ENCODE measurements around the gene ARAP1.

The ARAP1 gene

DNA sequence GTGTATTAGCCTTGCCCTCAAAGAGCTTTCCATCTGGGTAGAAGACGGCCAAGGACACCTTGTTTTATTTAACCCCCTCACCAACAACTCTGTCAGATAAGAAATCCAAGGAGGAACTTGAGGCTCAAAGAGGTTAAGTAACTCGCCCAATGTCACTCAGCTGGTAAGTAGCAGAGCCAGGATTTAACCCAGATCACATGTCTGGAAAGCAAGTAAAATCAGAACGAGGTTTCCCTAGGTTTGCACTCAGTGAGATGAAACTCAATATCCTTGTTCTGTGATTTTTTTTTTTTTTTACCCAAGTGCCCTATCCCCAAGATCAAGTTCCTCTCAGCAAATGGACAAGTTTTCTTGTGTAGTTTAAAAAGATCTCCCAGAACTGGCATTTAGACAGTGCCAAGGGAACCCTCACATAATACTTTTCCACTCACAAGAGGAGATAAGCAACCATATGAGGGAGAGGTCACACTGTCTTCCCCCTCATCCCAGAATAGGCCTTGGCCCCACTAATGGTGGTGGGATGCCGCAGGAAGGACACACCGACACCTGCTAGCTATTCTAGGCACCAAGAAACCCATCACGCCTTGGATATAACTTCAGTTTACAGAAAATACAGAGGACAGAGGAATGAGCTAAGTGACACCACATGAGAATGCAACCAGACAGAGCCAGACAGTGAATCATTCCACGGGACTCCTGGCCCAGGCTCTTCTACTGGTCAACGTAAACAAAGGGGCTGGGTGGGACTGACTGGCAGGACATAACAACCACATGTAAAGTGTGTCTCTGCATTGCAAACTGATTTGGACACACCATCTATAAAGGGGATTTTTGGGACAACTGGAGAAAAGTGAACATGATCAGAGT, 8.6 kb upstream of the ARAP1 start:
- no peak for DNase-seq

DNA sequence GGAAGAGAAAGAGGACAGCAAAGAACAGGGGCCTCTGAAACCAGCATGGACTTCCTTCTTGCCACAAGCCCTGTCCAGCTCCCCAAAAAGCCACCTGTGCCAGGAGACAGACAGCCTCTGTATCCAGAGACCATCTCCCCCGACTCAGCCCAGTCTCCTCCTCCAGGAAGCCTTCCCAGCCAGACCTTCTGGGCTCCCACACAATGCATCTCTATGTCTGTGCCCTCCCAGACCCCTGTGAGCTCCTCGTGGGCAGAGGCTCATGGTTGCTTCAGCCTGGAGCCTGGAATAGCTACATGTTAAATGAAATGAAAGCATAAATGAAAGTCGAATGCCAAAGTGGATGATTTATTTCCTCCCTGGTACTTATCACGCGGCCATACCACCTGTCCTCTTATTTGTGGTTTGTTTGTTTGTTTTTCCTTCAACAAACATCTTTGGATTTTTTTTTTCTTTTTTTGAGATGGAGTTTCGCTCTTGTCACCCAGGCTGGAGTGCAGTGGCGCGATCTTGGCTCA, 7.3 kb upstream of the ARAP1 start:
- DNase-seq, result no peak

DNA sequence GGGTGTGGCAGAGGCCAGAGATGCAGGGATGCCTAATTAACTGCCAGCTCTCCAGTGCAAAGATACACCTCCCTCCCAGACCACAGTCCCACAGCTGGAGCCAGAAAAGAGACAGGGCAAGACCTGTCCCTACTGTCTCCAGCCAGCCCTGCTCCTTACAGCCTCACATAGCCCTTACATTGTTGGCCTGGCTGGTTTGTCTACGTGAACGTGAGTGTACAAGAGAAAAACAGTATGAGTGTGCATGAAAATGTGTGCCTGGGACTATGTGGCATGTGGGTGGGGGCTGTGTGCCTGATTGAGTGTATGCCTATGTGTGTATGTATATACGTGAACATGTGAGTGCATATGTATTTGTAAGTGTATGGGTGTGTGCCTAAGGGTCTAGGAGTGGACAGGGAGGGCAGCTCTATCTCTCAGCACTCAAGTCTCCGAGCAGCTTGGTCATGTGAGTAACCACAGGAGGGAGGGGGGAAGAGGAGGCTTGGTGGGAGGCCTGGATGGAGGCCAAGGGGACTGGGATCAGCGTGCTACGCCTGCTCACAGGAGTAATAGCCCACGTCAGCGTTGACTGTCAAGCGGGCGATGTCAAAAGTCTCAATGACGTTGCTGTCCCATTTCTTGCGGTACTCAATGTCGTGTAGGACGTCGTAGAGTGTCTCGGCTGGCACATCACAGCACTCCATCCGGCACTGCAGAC, 6.6 kb upstream of the ARAP1 start:
- DNase-seq, result no peak

DNA sequence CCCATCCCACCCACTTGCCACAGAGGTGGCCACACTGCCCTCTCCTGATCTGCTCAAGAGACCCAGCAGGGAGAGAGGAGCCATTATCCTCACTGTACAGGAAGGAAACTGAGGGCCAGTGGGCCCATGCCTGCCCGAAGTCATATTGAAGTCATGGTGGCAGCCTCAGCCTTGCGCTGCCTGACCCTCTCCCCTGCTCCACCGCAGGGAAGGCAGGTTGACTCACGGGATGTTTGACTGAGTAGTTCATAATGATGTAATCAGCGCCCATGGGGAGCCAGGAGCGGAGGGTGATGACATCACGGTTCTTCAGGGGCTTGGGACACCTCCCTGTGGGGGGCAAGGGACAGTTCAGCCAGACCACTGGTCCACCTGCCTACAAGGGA, 6.1 kb upstream of the ARAP1 start:
- DNase-seq, result no peak

DNA sequence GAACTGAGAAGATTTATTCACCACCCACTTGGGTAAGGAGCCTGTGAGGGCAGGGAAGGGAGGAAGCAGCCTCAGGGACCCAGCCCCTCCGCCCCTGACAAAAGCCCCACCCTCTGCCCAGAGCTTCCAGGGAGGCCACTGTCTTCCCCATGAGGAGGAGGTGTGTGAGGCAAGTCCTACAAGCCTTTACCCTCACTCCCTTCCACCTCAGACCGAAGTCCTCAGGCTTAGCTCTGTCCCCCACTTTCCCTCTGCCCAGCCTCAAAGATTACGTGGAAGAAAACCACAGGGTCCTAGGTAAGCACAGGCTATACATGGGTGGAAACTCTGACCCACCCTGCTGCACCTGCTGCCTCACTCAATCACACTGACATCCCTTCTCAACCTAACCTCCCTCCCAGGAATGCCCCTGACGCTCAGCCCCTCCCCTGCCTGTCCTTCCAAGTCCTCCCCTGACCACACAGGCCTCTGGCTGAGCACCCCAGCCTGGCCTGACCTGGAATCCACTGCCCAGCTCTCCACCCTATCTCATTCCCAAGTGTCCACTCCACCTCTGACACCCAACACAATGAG, 3.6 kb upstream of the ARAP1 start:
- DNase-seq, result no peak

DNA sequence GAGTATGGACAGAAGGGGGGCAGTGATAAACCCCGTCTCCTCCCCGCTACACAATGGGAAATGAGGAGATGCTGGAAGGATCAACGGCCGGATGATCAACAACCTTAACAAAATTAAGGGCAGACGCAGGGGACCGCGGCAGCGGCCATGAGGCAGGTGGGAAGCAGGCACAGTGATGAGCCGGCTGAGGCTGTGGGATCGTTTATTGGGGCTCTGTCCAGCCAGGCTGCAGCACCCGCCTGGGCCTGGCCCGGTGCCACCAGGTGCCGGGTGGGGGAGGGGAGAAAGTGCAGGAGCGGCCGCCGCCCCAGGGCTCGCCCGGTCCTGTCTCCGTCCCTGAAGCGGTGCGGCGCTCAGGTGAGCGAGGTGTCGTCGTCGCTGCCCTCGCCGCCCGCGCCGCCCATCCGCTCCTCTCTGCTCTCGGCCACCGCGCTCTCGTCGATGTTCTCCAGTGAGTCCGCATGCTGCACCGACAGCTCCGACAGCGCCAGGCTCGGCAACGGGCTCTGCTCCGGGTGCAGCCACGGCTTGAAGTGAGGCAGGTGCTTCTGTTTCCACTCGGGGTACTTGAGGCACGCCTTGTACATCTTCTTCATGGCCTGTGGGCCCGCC, 2.4 kb upstream of the ARAP1 start:
- no peak for DNase-seq

DNA sequence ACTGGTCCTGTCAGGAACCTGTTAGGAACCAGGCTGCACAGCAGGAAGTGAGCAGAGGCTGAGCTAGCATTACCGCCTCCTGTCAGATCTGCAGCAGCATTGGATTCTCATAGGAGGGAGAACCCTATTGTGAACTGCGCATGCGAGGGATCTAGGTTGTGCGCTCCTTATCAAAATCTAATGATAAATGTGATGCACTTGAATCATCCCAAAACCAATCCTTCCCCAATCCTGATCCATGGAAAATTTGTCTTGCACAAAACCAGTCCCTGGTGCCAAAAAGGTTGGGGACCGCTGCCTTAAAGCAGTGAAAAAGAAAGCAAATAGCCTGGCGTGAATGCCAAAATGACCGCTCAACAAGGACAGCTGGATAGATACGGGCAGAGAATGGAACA, 1.9 kb upstream of the ARAP1 start:
- no peak for DNase-seq

DNA sequence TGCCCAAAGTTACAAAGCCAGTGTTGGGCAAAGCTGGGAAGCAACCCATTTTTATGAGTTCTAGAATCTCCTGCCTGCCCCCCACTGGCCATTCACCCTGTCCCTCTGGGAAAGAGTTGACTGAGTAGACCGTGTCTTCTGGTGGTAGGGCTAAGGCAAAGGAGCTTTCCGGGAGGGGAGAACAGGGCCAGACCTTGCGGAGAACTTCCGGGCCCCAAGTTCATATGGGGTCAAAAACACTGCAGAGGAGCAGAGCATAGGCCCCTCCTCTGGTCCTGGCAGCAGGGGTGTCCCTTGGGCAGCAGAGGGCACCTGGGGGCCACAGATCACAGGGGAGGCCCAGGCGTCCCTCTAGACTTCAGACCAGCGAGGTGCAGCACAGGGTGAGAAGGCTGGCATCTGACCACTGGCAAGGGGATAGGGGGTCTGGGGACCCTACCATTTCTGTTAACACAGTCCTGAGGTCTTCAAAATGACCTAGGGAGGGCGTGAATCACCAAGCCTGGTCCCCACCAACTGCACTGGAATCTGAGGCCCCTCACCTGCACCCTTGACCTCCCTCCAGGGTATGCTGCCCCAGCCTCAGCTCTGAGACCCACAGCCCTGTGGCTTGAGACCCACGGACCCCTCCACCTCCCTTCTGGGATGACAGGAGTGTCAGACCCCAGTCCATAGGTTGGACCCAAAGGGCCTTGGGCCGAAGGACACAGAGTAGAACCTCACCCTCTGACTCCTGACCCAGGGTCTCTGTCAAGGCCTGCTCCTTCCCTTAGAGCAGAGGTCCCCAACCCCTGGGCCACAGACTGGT, 1.3 kb upstream of the ARAP1 start:
- DNase-seq, result no peak

DNA sequence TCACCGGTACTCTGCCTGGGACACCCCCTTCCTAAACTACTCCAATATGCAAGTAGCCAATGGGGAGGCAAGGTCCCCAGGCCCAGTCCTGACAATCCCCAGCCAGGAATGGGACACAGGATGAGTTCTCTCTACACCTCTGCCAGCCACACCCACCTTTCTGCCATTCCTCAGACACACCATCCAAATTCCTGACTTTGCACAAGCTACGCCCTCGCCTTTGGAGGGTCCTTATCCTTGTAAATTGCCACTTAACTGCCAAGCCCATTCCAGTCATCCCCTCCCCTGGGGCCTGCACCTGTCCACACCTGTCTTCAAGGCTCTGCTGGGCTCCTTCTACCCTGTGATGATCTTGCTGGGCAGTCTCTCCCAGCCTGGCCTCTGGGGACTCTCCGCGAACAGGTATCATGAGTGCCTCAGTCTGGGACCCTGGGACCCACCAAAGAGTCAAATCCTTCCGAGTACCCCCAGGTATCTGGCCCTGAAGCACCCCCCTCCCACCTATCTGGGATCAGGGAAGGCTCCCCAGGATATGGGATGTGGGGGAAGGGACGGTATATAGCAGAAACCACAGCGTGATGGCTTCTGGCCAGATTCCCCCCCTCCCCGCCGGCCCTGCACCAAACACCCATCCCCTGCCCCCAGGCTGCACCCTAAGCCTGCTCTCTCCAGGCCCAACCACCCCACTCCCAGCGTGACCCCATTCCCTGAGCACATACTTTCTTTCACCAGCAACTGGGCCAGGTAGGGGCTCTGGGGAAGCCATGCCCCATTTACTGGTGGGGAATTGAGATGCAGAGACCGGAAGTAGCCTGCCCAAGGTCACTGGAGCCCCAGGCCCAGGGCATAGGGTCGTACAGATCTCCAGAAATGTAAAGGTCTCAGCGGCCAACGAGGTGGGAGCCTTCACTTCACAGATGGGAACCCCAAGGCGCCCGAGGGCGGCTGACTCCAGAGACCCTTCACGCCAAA, 806 bp downstream of the ARAP1 start:
- no peak for DNase-seq

DNA sequence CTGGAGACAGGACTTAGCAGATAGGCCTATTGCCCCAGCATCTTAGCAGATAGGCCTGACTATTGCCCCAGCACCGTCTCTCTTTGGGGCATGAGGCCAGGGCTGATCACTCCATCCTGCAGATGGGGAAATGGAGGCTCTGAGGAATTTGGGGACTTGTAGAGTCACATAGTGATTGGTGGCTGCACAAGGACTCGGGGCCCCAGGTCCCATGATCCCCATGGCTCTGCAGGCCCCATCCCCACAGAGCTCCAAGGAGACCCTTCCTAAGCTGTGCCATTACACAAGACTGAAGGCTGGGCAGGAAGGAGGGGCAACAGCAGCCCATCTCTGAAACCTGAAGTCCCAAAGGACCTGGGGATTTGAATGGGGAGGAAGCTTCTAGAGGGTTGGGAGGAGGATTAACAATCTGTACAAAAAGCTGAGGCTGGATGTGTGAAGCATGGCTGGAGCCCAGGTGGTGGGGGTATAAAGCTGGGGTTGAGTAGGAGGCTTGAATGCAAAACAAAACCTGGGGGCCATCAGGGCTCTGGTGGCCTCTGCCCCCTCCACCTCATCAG, 1.6 kb downstream of the ARAP1 start:
- no peak for DNase-seq

DNA sequence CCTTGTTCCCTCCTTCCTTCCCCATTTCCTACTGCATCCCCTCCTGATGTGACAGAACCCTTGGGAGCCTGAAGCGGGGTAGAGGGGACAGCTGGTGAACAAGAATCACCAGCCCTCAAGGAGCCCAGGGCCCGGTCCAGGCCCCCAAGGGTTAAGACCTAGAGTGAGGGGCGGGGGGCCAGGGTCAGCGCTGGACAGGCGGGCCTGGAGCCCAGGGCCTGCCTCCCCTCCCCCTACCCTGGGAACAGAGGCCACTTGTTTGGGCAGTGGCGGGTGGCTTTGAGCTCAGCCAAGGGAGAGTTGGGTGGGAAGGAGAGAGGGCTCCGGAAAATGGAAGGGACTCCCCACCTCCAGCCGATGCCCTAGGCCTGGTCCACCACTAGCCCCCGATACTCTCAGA, 2.1 kb downstream of the ARAP1 start:
- no peak for DNase-seq

DNA sequence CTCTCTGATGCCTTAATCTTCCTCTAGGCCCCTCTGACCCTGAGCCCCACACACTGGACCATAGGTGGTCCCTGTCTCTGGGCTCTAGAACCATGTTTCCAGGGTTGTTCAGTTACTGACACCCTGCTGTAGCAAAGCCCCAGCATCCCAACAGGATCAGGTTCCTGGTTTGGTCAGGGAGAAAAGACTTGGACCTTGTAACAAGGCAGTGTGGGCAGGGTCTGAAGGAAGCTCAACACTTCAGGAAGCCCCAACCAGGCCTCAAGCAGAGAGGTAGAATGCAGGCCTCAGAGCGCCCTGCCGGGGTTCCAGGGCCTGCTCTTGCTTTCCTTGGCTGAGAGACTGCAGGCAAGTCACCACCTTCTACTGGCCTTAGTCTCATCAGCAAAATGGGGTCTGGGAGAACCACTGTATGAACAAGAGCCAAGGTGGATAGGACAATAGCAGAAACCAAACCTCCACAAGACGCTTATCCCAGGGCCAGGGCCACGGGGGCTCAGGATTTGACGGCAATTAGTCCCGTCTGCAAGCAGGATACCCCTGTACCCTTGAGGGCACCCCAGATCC, 4.8 kb downstream of the ARAP1 start:
- DNase-seq, result no peak

DNA sequence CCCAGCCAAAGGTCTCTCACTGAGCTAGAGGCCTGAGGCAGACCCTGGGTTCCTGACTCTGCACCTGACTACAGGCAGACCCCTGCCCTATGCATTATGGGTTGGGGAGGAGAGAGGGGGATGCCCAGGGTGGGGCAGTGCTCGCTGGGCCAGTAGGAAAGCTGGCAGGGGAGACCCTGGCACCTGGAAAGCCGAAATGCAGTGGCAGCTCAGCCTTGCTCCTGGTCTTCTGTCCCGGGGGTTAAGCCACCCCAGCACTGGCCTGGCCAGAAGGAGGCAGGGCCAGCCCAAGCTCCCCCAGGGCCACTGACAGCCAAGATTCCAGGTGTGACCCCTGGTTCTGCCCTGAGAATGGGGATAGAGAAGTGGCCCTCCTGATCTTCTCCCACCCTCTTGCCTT, 5.4 kb downstream of the ARAP1 start:
- DNase-seq, result no peak

DNA sequence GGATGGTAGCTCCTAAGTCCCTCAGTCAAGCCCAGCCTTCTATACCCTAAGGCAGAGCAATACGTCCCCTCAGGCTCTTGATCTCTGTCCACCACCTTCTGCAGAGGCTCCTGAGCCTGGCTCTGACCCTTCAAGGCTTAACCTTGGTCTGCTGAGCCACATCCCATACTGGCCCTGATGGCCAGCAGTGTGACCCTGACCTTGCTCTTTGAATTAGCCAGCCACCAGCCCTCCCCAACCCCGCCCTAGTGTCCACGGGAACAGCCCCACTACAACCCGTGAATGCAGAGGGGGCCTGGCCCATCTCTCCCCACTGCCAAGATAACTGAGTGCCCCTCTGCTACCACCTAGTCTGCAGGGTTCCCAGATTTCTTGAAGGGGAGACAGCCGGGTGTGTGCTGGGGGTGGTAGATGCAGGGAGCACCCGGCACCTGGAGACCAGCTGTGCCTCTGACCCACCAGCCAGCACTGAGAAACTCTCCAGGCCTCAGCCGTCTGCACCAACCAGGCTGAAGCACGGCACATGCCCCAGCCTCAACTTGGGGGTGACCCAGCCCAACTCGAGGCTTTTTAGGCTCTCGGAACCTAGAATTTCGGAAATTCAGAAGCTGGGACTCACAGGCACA, 6.2 kb downstream of the ARAP1 start:
- no peak for DNase-seq

DNA sequence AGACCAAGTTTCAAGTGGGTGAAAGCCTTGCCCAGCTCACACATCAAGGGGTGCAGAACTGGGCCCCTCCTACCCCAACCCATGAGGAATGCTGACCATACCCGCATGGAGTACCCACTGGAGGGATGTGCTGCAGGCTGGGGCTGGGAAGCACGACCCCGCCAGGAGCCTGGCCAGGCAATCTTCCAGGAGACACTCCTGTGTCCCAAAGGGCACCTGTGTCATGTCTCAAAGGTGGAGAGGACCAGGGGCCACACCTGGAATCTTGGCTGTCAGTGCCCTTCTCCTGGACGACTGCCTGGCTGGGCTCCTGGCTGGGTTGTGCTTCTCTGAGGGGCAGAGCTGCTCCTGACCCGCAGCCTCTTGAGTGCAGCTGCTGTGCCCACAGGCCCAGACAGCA, 6.7 kb downstream of the ARAP1 start:
- no peak for DNase-seq

DNA sequence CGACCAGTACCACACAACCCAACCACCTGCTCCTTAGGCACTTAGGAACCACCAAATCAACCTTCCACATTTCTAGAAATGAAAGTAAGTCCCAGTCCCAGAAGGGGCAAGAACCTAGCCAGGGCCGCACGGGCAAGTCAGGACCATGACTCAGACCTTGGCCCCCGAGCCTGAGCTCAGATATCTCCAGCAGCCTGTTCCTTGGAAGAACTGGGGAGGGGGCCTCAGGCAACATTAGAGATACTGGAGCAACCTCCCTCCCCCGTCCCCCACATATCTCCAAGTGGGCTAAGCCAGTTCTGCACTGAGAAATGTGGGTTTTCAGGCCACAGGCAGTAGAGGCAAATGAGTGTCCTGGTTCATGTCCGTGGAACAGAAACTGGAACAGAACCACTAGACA, 7.7 kb downstream of the ARAP1 start:
- DNase-seq, result no peak

DNA sequence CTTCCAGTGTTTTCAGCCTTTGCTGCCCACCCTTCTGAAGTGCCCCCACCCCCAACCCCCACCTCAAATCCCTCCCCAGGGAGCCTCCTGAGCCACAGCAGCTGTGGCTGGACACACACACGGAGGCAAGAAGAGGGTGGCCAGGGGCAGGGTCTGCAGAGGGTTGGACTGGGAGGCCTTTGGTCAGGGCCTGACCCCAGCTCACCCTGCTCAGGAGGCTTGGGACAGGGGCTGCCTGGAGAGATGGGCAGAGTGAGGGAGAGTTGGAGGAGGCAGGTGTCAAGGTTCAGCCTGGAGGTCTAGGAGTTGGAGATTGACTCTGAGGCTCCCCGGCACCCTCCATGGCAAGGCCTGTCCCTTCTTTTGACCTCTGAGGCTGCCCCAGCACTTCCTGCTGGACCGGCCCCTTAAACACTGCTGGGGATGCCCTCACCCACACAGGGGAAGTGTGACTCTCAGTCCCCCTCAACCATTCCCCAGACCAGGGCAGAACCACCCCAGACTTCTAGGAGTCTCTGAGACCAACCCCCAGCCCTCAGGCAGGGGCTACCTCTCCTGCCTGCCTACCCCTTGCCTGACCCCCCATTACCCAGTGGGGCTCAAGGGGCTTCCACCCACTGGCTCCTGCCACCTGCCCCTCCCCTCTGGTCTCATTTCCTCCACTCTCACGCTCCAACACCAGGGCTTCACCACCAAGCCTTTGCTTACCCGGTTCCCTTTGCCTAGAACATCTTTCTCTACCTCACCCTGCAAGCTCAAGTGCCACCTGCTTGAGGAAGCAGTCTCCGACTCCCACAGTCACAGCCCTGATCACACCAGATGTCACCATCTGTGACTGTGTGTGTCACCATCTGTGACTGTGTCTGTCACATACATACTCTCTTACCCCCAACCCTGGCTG, 8.6 kb downstream of the ARAP1 start:
- no peak for DNase-seq

DNA sequence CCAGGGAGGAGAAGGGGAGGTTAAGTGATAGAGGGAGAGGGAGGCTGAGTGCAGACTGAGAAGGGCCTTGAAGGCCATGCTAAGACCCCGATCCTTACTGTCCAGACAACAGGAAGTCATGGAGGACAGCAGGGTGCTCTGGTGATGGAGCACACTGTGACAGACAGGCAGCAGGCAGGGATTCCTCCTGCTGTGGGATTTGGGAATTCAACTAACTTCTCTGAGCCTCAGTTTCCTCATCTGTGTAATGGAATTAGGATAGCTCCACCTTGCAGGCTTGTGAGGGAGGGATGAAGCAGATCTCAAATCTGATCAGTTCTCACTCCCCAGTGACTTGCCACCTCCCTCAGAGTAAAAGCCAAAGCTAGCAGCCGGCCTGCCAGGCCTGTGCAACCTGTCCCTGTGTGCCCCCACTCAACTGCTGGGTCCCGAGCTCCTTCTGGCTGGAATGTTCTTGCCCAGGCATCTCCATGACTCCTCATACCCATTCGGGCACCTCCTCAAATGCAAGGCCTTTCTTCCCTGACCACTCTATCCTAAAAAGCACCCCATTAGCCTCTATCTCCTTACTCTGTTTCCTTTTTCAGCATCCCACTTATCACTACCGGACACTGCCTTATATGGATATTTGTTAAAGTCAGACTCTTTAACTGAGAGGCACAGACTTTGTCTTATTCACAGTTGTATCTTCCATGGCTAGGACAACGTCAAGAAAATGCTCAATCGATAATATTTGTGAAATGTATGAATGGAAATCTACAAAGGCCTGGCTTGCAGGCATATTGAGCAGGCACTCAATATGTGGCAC, 9.5 kb downstream of the ARAP1 start:
- no peak for DNase-seq
